T-helper 2 cell treated with Interferon-gamma antibody and Interleukin-4, amounts not matched to agents 100 ng/mL and 5 ng/mL, for 36 hours (primary cell): ENCODE results near the gene VRK2. TPM values are rescaled to one million over a fixed set of nuclear protein-coding genes. Genes with fewer than 3 reads are reported as not detected.

ENCODE experiments used
- intact Hi-C: fragments of 100-400 bp; cut with micrococcal nuclease; formaldehyde crosslinking; loops from one replicate; pipeline ENCODE4 v1.15.1; 2023
- total RNA-seq: library from RNA; stranded (reverse); gene quantifications from 2 replicates; pipeline ENCODE4 v1.2.3, GENCODE V29; 2022

VRK2 gene
- total RNA-seq, result 22.9 and 25.1 TPM in 2 replicates

DNA sequence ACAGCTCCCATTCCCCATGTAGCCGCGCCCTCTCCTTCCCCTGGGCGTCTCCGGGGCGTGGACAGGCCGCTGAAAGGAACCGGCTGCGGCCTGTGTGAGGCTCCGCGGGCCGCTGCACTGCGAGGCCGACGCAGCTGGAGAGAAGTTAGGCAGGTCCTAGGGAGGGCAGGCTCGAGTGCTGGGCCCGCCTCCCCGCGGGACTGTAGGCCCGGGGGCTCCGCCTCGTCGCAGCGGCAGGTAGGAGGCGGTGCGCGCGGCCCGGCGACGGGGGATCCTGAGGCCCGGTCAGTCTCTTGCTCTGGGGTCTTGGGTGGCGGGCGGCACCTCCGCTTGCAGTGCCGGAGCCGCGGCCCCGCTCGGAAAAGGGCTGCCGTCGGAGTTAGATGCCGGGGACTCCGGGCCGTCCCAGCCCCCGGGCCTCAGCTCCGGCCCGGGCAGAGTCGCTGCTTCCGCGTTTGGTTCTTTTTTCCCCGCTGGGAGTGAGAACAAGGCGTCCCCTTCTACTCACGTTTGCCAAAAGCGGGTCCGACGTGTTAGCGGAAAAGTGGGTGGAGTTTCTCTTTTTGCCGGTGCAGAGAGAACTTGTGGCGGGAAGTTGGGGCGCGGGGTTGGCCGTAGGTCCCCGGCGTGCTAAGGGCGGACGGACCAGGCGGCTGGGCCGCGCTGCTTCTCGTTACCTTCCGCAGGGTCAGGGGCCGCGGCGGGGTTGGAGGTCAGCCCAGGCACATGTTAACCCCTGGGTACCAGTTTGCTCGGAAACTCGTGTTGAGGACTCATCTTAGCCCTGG is at the start of gene VRK2:
Gene VRK2 (plus strand): TSS at position 222 of the 788 bp plus-strand sequence. CDS start 2,026 bp downstream, outside the sequence.
- intact Hi-C loops, result loop anchor here (2.0 kb wide), 2 partner anchors 142 to 194 kb away; partner anchors contain the start of gene FANCL

DNA sequence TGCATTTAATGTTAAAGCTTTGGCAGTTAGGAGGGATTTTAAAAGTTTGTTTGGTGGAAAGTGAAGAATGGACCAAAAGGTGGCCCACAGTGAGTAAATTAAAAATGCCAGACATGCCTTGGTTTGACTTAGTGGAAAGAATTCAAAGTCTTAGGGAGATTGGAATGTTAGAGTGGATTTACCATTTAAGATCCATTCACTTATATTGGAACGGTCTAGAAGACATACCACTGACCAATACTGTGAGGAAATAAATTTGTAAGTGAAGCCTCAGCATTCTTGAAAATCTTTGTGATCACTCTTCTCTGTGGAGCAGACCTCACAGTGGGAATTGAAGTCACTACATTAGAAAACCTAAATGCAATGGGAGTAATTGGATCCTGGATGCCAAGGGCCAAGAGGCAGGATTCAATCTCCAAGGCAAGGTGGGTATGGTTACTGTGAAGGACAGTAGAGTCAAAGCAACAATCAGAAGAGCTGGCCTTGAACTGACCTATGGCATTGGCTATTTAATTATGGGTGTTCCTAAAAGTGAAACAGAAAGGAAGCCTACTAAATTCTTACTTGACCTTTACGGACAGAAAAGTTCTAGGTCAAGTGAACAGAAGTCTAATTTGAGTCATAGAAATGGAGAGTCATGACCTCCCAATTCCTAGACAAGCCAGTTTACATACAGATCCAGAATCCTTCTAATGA is 40.2 kb upstream of the VRK2 start:
- intact Hi-C loops, result no loop called here

DNA sequence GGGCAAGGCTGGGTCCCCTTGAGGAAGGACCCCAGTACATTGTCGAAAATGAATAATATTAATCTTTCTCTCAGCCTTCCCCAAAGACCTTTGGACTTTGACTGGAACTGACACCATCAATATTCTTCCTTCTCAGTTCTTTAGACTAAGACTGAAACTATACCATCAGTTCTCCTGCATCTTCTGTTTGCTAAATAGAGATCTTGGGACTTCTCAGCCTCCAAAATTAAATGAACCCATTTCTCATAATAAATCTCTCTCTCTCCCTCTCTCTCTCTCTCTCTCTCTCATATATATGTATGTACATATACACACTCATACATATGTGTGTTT is 39.7 kb upstream of the VRK2 start:
- intact Hi-C loops, result no loop called here

DNA sequence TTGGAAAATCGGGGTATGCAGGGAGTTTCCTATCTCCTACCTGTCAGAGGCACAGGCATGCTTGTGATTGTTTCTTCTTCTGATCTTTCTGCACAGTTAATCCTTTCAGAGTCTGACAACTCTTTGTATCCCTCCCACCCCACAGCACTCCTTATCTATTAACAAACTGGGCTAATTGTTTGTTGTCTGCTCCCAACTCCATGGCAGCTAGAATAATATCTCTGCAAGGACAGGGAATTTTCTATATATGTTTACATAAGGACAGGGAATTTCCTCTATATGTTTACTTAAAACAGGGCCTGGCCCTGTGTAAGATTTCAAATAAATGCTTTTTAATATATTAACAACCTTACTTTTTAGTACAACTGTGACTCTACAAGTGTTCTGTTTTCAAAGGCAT is 36.0 kb upstream of the VRK2 start:
- intact Hi-C loops, result no loop called here

DNA sequence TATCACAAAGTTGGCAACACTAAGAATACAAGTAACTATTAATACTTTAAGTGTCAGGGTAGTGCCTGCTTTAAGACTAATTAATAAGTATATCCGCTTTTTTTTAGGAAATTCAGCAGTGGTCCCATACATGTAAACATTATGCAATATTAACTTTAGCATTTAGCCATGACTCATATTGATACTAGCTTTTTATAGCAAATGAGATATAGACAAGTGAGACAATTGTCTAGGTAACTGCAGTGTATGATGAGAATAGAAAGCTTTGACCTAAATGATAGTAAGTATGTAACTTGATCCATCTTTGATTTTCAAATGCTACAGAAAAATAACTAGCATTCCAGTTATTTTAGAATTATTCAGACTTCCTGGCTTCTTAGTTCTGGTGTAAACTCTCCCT is 27.4 kb upstream of the VRK2 start:
- intact Hi-C loops, result no loop called here

DNA sequence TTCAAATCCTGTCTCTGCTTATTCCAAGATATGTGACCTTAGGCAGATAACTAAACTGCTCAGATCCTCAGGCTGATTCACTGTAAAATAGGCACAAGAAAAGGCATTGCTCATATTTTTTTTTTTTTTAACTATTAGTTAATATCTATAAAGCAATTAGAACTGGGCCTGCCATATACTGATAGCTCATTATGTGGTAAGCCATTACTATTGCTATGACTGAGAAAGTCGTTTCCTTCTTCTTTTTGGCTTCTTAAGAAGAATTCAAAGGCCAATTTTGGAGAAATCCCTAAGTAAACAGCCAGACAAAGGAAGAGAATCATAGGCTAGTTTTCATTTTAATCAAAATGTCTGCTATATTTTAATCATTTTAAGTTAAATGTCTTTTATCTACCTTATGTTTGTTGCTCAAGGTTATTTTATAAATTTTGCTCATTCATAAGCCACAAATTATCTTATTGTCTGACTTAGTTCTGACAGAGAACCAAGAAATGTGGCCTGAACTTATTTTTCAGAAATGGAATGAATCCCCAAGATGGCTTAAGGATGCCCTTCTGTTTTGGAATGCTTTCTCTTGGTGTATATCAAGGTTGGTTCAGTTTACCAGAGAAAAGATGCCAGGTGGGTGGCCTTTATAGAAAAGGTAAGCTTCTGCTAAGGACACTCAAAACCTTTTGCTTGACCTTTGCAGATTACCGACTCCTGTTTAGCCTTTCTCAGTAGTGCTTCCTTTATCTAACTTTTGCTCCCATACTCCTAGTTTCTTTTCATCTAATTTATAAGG is 21.3 kb upstream of the VRK2 start:
- intact Hi-C loops, result no loop called here

DNA sequence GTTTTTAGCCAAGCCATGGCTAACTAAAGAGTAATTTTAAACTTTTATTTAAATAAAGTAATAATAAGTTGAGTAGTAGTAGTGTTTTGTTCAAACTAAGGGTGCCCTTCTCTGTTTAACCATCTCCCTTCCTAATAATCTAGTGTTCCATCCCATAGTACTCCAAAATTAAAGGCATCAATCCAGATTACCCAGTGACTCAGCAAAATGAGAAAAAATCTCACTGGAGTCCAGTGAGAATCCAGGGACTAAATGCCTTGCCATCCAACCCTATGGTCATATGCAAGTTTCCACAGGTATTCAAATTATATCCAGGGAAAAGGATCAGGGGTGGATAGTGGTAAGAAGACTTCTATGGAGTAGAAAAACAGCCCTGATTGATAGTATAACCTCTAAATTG is 19.6 kb upstream of the VRK2 start:
- intact Hi-C loops, result no loop called here

DNA sequence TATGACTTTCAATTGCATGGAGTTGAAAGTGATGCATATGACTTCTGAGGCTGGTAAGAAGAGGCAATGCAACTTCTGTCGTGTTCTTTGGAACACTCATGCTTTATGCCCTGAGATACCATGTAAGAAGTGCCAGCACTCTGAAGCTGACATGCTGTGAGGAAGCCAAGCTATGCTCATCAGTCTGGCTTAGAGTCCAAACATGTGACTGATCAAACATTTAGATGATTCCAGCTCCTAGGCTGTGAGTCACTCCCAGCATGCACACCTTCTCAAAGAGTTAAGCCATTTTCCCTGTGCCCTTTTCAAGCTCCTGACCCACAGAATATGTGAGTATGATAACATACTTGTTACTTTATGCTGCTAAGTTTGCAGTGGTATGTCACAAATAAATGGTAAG is 15.8 kb upstream of the VRK2 start:
- intact Hi-C loops, result no loop called here

DNA sequence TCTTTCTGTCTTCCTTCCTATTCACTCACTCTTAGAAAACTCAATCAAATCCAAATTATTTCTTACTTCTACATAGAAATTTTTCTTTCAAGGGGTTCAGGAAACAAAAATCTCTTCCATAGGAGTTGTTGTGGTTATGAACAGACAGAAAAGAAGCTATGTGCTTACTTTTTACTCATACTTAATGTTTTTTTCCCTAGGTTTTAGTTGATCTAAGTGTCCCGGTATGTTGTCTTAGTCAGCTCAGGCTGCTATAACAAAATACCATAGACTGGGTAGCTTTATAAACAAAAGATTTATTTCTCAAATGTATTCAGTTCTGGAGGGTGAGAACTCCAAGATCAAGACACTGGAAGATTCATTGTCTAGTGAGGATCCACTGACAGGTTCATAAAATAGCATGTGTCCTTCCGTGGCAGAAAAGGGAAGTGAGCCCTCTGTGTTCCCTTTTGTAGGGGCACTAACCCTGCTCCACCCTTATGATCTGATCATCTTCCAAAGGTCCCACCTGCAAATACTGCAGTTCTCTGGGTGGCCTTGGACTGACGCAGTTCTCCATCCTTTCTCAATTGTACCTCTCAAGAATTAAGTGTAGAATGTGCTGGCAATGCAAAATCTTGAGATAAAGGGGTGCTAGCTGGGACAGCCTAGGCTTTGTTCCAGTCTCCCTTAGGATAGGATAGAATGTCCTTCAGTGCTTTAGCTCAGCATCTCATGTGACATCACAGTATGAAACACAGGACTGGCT is 14.4 kb upstream of the VRK2 start:
- intact Hi-C loops, result no loop called here

DNA sequence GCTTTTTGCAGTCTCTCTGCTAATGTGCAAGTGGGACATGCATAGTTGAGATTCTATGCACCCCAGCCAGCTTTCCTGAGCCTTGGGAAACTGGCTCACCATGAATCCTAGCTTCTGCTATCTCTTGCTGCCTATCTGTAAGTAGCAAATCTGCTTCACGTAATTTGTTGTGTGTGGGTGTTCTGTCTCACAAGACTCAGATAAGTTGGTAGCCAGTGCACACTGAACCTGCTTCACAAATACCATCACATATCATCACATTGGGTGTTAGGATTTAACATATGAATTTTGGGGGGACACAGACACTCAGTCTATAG is 13.9 kb upstream of the VRK2 start:
- intact Hi-C loops, result no loop called here

DNA sequence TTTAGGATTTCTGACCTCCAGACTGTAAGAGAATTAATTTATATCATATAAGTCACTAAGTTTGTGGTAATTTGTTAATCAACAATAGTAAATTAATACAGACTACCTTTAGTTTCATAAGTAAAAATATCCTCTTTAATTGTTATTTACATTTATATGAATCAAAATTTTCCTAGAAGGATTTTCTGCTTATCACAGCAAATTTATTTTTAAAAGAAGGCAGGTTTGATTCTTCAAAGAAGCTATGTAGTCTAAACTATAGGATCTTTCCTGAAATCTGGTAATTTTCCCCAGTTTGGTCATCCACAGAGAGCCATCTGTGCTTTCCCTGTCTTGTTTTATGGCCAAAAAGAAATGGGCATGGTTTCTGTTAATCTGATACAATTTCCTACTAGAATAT is 13.1 kb upstream of the VRK2 start:
- intact Hi-C loops, result no loop called here

DNA sequence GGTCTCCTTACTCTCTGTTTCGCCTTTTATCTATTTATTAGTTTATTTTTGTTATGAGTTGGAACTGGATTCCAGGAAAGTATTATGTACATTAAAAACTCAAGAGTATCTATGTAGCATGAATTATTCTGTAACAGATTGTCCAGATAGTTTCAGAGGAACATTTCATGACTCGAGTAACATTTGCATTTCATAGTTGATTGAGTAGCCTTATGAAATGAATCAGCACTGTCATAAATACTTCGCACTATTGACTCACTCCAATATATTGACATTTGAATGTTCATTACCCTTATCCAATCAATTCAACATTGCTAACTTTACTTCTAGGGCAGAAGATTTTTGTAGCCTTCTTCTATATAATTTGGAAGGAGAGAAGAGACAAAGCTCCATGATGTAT is 11.3 kb upstream of the VRK2 start:
- intact Hi-C loops, result no loop called here

DNA sequence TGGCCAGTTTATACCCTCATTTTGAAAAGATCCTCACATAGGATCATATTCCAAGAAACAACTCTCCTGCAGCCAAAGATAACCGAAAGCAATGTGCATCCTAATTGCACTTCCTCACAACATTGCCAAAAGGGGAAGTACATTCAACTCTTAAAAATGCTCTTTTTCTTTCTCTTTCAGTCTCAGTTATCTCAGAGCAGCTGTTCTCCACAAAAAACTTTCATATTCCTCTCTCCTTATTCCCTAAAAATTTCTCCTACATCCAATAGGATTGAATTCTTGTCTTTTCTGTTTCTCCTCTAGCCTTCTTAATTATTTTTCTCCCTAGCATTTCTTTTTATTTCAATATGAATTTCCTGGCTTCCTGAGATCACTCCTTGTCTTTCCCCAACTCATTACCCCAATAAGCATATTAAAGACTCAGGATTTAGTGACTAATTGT is 7.4 kb upstream of the VRK2 start:
- intact Hi-C loops, result no loop called here

DNA sequence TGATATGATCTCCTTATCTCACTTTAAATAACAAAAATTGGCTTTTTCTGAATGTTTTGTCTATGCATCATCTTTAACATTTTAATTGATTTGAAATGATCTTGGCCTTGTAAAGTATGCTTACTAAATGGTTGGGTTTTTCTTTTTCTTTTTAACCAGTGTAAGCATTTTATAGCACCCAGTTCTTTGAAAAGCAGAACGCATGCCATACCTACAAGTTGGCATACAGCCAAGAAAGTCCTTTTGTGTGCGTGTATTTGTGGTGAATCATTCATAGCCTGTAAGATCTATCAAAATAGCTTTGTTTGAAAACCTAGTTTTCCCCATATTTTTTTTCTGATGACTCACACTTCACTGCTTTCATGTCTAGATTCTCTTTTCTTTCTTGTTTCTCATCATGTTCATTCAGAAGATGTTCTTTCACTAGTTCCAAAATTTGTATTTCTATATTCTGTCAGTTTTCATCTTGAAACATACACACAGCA is 4.1 kb upstream of the VRK2 start:
- intact Hi-C loops, result no loop called here

DNA sequence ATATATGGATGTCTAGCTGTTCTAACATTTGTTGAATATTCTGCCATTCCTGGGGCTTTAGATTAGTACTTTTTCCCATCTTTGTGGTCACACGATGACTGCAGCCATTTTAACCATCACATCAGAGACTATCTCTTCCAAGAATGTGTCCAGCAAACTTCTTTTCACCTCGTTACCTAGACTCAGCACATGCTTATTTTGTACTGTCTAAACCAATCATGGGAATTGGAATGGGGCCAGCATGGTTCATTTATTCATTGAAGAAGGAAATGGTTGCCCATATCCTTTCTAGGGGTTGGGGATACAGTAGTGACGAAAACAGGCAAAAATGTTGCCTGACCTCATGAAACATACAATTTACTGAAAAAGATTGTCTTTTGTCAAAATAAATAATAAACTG is 2.5 kb upstream of the VRK2 start:
- intact Hi-C loops, result no loop called here

DNA sequence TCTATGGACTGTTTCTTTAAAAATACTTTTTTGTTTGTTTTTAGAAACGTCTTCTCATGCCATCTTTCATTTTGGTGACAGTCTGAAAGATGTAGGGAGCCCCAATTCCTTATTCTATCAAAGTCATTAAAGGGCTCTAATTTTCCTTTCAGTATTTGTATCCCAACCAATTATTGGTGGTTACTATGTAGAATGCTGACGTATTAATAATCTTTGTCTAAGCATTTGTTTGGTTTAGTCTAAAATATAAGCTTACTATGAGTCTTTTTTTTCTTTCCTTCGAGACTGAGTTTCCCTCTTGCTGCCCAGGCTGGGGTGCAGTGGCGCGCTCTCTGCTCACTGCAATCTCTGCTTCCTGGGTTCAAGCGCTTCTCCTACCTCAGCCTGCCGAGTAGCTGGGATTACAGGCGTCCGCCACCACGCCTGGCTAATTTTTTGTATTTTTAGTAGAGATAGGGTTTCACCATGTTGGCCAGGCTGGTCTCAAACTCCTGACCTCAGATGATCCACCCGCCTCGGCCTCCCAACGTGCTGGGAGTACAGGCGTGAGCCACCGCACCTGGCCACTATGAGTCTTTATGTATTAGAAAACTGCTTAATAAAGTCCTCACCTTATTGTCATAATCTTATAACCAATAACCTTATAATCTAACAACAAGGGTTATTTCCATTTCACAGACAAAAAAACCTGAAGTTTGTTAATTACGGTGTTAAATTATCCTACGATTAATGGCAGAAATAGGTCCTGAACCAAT is 849 bp upstream of the VRK2 start:
- intact Hi-C loops, result loop anchor here (2.0 kb wide), 2 partner anchors 141 to 195 kb away; partner anchors contain the start of gene FANCL

DNA sequence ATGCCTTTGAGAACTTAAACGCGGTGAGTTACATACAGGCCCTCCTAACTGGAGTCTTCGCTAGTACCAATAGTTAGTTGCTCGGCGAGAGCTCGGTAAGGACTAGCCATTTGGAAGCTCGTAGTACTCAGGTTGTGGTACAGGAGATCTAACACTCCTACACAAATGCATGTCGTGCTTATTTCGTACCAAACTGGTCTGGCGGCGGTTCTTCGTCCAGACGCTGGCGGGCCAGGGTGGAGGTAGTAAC is 346 bp upstream of the VRK2 start:
- intact Hi-C loops, result loop anchor here (2.0 kb wide), 2 partner anchors 141 to 195 kb away; partner anchors contain the start of gene FANCL

DNA sequence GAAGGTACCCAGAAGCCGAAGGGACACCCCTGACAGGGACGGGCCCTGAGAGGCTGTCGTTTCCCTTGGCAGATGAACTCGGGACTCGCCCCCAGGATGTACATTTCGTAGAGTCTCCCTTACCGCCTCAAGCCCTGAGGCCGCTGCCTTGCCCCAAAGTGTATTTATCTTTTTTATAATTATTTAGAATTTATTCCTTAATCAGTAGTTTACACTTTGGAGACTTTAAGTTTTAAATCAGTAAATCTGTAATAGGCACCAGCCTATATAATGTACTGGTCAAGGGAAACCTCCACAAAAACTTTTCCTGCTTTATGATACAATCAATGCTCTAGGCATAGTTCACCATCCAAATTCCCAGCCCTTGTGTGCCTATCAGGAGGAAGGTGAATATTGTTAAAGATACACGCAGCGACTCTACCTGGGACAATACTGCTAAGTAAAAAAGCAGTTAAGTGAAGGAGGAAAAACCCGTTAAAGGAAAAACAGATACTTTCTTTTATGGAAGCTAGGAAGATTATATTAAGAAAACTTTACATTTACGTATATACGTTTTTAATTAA is 848 bp downstream of the VRK2 start:
- intact Hi-C loops, result loop anchor here (2.0 kb wide), 2 partner anchors 143 to 193 kb away; partner anchors contain the start of gene FANCL

DNA sequence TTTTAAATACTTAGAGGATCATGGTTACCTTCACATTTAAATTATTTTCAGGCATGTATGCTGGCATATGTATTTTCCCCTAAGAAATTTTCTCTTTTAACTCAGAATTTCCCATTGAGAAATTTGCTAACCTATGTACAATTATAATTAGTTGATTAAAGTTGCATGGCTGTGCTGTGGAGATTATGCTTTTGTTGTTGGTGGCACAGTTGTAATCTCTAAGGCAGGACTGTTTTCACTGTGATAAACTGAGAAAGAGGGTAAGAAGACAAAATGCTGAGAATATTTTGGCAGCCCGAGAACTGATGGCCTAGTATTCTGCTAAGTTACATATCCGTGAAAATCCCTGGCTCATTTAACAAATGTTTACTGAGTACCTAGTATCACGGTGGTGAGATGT is 1.4 kb downstream of the VRK2 start:
- intact Hi-C loops, result loop anchor here (2.0 kb wide), 2 partner anchors 143 to 193 kb away; partner anchors contain the start of gene FANCL

DNA sequence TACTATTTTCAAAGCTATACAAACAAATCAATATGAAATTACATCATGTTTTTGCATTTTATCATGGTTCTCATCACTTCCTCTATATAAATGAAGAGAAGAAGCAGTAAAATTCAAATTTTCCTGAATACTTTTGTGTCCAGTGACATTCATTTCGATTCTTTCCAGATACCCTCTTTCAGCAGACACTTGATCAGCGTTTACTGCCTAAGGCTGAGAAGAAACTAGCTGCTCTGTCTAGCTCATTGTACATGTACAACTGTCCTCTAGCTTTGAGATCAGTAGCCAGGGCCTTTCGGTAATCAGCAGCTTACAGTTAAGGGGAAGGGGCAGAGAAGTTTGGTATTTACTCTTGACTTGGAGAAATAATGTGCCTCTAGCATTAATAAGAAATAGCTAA is 4.8 kb downstream of the VRK2 start:
- intact Hi-C loops, result no loop called here
